Stimulated activated CD4-positive, alpha-beta T cell treated with anti-CD3 and anti-CD28 coated beads, Interleukin-15, amount 100 ng/mL, for 24 hours (primary cell): ENCODE data around the gene SUSD3.

Source experiments
- DNase-seq: peaks from one replicate; pipeline ENCODE4 v3.0.0-alpha.2; 2020

Gene SUSD3

DNA sequence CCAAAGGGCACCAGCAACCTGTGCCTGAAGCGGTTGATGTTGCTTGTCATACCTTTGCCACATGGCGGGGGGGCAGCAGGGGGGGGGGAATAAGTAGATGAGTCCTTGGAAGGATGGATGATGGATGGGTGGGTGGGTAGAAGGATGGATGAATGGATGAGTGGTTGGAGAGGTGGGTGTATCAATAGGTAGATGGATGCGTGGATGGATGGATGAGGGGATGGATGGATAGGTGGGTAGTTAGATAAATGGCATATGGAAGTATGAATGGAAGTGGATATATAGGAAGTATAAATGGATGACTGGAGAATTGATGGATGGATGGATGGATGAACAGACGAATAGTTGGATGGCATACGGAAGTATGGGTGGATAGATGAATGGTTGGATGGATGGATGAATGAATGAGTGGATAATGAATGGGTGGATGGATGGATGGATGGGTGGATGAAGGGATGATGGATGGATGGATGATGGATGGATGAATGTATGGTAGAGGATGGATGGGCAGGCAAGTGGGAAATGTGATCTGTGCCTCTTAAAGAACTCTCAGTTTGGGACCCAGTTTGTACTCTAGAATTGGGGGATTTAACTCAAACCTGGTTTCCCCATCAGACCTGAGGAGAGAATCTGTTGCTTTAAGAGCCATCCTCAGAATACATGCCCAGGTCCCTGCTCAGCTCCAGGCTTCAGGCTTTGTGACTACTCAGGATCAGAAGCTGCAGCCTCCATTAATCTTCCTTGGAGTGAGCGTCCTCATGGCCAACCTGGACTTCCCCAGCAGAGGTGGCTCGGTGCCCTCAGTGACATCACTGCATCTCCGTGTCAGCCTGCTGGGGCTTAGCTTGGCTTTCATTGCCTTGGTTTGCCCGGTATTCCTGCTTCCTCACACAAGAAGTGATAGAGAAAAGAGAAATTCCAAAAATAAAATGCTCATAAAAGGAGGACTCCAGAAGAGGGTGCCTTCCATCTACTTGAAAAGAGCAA, 27.6 kb upstream of the SUSD3 start:
- no peak for DNase-seq

DNA sequence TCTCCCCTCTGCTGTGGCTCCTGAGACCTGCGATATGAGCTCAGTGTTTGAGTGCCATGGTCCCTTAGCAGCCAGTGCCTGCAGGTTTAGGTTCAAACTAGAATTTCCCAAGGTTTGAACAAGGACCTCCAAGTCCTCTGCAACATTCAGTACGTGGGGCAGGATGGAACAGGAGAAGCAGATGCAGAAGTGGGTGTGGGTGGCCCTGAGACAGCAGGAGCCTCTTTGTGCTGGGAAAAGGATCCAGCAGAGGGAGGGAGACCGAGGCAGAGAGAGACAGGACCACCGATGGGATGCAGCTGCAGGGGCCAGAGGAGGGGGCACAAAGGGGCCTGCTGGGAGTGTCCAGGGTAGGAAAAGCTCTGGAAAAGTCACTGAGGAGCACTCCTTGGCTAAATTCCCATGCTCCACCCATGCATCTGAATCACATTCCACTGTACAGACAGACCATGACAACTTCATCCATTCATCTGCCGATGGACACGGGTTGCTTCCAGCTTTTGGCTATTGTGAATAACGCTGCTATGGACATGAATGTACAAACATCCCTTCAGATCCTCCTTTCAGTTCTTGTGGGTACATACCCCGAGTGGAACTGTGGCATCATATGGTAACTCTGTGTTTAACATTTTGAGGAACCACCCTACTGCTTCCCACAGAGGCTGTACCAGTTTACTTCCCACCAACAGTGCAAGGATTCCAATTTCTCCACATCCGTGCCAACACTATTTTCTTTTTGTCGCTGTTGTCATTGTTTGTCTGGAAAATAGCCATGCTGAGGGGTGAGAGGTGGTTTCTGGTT, 26.7 kb upstream of the SUSD3 start:
- no peak for DNase-seq

DNA sequence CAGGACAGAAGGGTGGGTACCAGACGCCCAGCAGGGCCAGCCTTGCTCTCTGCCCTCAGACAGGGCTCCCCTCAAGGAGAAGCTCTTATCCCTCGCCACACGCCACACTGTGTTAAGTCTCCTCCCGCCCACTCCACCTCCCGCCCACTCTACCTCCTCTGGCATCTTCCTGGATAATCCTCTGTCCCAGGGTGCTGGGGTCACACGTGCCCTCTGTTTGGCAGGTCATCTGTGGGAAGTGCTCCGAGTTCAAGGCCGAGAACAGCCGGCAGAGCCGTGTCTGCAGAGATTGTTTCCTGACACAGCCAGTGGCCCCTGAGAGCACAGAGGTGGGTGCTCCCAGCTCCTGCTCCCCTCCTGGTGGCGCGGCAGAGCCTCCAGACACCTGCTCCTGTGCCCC, 26.0 kb upstream of the SUSD3 start:
- DNase-seq: no peak

- DNase-seq: no peak
These were observed 25.0 kb upstream of the SUSD3 start for GRCh38 chr9:93033531-93033930.

- DNase-seq: no peak
These were observed 23.3 kb upstream of the SUSD3 start for GRCh38 chr9:93035106-93035660.

DNA sequence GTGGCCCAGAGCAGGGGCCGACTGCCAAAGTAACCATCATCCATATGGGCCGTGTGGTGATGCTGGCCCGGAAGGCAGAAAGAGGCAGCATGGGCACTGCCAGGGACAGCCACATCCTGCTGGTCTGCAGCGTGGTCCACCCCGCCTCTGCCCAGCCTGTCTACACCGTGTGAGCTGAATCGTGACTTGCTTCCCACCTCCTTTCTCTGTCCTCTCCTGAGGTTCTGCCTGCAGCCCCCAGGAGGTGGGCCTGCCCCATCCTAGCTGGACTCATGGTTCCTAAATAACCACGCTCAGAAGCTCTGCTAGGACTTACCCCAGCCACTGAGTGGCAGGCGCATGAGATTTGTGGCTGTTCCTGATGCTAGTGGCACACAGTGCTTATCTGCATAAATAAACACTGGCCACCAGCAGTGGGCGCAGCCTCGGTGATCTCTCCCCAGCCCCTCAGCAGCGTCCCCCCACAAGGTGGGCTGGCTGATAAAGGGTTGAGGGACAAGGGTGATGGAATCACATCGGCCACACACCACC, 22.6 kb upstream of the SUSD3 start:
- DNase-seq: no peak

- no peak for DNase-seq
These were observed 21.5 kb upstream of the SUSD3 start for GRCh38 chr9:93036887-93037475.

GRCh38 chr9:93037476-93037971, 21.0 kb upstream of the SUSD3 start:
- no peak for DNase-seq

- DNase-seq: no peak
These were observed 19.6 kb upstream of the SUSD3 start for GRCh38 chr9:93038918-93039317.

DNA sequence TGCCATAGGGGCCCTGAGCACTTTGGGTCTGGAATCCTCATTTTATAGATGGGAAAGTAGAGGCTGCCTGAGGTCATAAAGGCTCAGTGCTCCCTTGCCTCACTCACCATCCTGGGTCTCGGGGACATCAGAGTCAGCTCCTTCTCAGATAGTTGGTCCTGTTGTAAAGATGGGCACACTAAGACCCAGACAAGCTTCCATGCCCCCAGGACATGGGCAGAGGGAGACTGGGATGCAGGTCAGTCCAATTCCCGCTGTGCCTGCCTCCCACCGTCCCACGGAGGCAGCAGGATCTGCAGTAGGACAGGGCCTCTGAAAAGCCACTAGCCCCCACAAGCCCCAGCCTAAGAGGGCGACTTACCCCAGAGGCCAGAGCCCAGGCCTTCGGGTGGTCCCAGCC, 19.0 kb upstream of the SUSD3 start:
- DNase-seq: no peak

- DNase-seq: no peak
These were observed 18.5 kb upstream of the SUSD3 start for GRCh38 chr9:93039976-93040375.

DNA sequence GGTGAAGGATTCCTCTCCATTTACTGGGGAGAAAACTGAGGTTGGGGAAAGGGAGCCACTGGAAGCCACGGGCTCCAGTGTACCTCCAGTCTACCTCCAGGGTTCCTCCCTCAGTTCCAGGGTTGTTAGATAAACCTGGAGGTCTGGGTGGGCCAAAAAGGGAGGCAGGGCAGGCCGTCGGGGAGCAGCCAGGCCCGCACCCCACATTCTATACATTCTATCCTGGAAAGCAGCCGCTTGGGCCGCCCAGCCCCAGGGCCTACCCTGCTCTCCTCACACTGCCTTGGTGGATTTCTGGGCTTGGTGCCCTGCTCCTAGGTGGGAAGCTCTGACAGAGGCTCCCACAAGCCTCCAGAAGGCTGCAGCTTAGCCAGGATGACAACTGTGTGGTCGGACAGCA, 18.1 kb upstream of the SUSD3 start:
- no peak for DNase-seq

GRCh38 chr9:93041108-93041802, 17.2 kb upstream of the SUSD3 start:
- peak; percentile 44 for DNase-seq

DNA sequence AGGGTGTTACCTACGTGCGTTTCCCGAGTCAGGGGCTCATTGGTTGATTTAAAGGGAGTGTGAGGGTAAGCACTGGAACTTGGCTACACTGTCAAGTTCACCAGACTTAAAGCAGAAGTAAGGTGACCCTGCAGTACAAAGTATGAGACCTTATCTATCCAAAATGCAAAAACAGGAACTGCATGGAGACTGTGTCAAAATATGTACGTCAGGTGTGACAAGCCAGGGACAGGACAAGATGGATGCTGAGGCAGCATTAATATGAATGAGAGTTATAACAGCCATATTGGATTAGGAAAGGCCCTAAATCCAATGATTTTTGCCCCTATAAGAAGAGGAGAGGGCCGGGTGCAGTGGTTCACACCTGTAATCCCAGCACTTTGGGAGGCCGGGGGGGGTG, 15.4 kb upstream of the SUSD3 start:
- DNase-seq: no peak

GRCh38 chr9:93045521-93045920, 13.0 kb upstream of the SUSD3 start:
- no peak for DNase-seq

DNA sequence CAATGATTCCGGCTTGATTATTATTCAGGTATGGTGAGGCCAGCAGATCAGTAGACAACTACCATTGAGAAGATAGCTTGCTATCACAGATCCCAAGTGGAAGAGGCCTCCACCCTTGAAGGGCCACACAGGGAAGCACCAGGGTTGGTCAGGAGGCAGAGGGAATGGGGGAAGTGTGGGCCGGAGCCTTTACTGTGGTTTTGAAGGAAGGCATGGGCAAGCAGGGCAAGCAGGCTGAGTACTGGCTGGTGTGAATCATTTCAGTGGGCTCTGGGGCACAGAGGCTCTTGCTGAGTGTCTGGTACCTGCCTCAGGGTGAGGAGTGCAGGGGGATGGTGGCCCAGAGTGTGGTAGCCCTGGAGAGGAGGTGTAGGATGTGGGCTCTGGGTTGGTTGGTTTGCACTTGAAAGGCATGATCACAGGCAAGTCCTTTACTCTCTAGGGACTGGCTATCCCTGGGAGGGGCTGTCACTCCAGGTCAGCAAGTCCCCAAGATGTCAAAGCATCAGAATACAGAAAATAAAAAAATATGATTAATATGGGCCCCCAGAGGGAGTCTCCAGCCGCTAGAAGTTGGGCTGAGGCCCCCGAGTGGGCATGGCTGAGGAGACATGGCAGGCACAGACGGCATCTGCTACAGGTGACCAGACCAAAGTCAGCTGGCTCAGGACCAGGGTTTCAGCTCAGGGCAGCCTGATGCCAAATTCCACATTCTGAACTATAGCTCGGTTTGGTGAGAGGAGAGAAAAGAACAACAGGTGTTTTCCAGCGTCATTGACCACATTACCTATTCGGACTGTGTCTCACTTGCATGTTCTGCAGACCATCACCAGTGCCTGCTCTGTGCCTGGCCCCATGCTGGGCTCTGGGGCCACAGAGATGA, 9.7 kb upstream of the SUSD3 start:
- DNase-seq: no peak

DNA sequence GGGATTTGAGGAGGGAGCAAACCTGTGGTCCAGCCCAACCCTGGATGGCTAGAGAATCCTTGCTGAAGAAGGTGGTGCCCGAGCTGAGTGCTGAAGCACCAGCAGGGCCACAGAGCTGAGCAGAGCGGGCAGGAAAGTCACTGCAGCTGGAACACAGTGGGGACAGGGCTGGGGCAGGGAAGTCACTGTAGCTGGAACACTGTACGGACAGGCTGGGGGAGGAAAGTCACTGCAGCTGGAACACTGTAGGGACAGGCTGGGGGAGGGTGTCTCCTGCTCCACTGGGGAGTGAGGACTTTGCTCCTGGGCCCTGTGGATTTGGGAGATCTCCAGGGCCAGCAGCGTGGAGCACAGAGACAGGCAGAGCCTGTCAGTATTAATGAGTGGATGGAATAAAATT, 9.0 kb upstream of the SUSD3 start:
- no peak for DNase-seq

GRCh38 chr9:93050231-93050630, 8.3 kb upstream of the SUSD3 start:
- no peak for DNase-seq

GRCh38 chr9:93051680-93052089, 6.8 kb upstream of the SUSD3 start:
- no peak for DNase-seq

- no peak for DNase-seq
These were observed 5.5 kb upstream of the SUSD3 start for GRCh38 chr9:93052791-93053540.
